Transverse colon (tissue), 4 donors: Measurements from ENCODE around the gene UBE2E2. TPM values are rescaled to one million over a fixed set of nuclear protein-coding genes. Genes with fewer than 3 reads are reported as not detected.

Experiments used
- DNase-seq: peaks from one replicate; pipeline ENCODE4 v3.0.0-alpha.2; 2019
- H3K27ac ChIP-seq, 4 donors: fragments of 200-600 bp; sonication (generic); 2 replicates each; pipeline ENCODE4 v1.5.1; 2016 to 2018; ENCODE audit warnings: inconsistent platforms in 4 of 4
- H3K27me3 ChIP-seq: fragments of 200-600 bp; sonication (generic); 2 replicates; pipeline ENCODE4 v1.5.1; 2017; ENCODE audit warnings: inconsistent platforms
- H3K36me3 ChIP-seq, 4 donors: fragments of 200-600 bp; sonication (generic); 2 replicates each; pipeline ENCODE4 v1.5.1; 2017 to 2019; ENCODE audit warnings: inconsistent platforms in 4 of 4
- H3K4me1 ChIP-seq, 4 donors: fragments of 200-600 bp; sonication (generic); 2 replicates each; pipeline ENCODE4 v1.5.1; 2017 to 2020; ENCODE audit warnings: inconsistent platforms in 4 of 4
- H3K4me3 ChIP-seq, 4 donors: fragments of 200-600 bp; sonication (generic); 1 replicate in 1 of 4; 2 replicates in 3 of 4; pipeline versions ENCODE4 v1.5.1 to v1.6.1; 2017 to 2019; ENCODE audit warnings: inconsistent platforms in 4 of 4
- H3K9me3 ChIP-seq, 2 donors: fragments of 200-600 bp; sonication (generic); 2 replicates each; pipeline ENCODE4 v1.5.1; 2017 to 2019; ENCODE audit warnings: inconsistent platforms in 2 of 2
- EP300 ChIP-seq: sonication (generic); formaldehyde crosslinking; IDR thresholded peaks from one replicate; pipeline ENCODE4 v1.6.1; 2017; ENCODE audit warnings: antibody characterized with exemption, low read depth
- POLR2A ChIP-seq: fragments of 450-650 bp; IDR thresholded peaks from one replicate; pipeline ENCODE4 v1.6.1; 2016; ENCODE audit warnings: antibody characterized with exemption, mild to moderate bottlenecking, moderate library complexity
- POLR2AphosphoS5 ChIP-seq, 3 donors: sonication (generic); formaldehyde crosslinking; IDR thresholded peaks; one replicate each; pipeline ENCODE4 v1.6.1; 2016; ENCODE audit warnings: antibody characterized with exemption in 3 of 3
- WGBS, 2 donors: methylation state at CpG; one replicate each; pipeline ENCODE4 v1.1.5; 2018; ENCODE audit warnings: low coverage in 1 of 2; 5-methylcytosine and 5-hydroxymethylcytosine counted together
- in situ Hi-C, 4 donors: fragments of 200-750 bp; cut with MboI; loops; one replicate each; pipeline versions ENCODE4 v1.15.0 to v1.15.1; 2017; ENCODE audit warnings: low sequenced_read_pairs in 3 of 4, low pct_ligation_motif_present in 1 of 4, low pct_unique_long_range_greater_than_20kb in 1 of 4
- intact Hi-C: fragments of 100-400 bp; cut with DNase I; formaldehyde crosslinking; loops from one replicate; pipeline ENCODE4 v1.15.1; 2023; ENCODE audit warnings: low total_unique reads
- total RNA-seq, 4 donors: library from RNA; depleted of rRNA; stranded (reverse); fragments of >200 nt; gene quantifications; one replicate each; pipeline ENCODE4 v1.1.0, GENCODE V29; 2016
- TF ChIP-seq, protein P1 (sequence below), 5 experiments: fragments of 200-600 bp in 3 of 5; fragments of 450-650 bp in 2 of 5; sonication (generic) in 3 of 5; IDR thresholded peaks; 1 replicate in 2 of 5; 2 replicates in 3 of 5; pipeline ENCODE4 v1.5.1; 2016 to 2017; ENCODE audit warnings: antibody characterized with exemption in 5 of 5, inconsistent platforms in 3 of 5, mild to moderate bottlenecking in 2 of 5, moderate library complexity in 1 of 5

The UBE2E2 gene
- total RNA-seq, 4 donors from 2014 or later, result 5.4 to 133 (median 7.6) TPM

DNA sequence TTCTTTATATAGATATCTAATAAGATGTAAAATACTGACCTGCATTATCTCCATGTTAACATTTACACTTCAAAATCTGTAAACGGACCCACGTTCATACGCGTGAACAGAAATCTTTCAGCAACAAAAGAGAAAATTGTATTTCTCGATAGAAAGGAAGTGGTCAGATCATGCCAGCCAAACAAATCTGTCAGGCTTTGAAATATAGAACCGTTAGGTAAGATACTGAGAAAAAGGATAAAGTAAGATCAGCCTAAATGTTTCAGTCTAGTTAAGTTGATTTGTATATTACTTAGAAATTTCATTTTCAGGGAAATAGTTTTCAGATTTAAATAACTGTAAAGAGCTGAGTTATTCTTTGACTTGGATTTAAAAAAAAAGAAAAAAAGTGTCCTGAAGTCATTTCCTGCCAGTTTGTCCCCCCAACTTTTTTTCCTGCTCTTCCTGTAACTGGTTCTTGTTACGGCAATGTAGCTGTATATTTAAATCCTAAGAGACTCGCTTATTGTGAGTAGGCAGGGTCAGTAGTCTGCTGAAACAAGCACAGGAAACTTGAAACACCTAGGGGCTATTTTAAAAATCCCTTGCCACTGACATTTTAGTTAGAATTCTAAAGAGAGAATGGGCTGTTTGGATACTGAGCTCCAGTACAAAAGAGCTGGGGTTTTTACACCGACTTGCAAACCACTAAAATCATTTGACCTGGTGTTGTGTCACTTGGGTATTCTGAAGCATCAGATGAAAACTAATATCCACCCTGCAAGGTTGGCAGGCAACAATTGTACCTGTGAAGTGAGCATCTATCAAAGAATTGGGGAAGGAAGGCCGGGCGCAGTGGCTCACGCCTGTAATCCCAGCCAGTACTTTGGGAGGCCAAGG lies 237.5 kb downstream of the UBE2E2 start:
- Histone ChIP-seq H3K4me1 (no peaks in the 10 kb centered on the region), H3K9me3 (no peaks in the 10 kb centered on the region), H3K27me3 (no peaks in the 10 kb centered on the region), H3K4me3 (no peak overlapping the region), H3K27ac (no peak overlapping the region), H3K36me3 (no peaks in the 10 kb centered on the region)
- in situ Hi-C loops, result no loop called here
- WGBS, 2 donors, result 74 to 82% methylated on average over 9 to 12 of the region's 12 CpGs
- intact Hi-C loops, result no loop called here
- DNase-seq, result no peak
- TF ChIP-seq POLR2AphosphoS5 (IDR thresholded peaks at IDR 0.05) (no peak), POLR2A (no peak), EP300 (no peak)
- TF ChIP-seq, protein P1, sequence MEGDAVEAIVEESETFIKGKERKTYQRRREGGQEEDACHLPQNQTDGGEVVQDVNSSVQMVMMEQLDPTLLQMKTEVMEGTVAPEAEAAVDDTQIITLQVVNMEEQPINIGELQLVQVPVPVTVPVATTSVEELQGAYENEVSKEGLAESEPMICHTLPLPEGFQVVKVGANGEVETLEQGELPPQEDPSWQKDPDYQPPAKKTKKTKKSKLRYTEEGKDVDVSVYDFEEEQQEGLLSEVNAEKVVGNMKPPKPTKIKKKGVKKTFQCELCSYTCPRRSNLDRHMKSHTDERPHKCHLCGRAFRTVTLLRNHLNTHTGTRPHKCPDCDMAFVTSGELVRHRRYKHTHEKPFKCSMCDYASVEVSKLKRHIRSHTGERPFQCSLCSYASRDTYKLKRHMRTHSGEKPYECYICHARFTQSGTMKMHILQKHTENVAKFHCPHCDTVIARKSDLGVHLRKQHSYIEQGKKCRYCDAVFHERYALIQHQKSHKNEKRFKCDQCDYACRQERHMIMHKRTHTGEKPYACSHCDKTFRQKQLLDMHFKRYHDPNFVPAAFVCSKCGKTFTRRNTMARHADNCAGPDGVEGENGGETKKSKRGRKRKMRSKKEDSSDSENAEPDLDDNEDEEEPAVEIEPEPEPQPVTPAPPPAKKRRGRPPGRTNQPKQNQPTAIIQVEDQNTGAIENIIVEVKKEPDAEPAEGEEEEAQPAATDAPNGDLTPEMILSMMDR (IDR thresholded peaks at IDR 0.05), result no peak

DNA sequence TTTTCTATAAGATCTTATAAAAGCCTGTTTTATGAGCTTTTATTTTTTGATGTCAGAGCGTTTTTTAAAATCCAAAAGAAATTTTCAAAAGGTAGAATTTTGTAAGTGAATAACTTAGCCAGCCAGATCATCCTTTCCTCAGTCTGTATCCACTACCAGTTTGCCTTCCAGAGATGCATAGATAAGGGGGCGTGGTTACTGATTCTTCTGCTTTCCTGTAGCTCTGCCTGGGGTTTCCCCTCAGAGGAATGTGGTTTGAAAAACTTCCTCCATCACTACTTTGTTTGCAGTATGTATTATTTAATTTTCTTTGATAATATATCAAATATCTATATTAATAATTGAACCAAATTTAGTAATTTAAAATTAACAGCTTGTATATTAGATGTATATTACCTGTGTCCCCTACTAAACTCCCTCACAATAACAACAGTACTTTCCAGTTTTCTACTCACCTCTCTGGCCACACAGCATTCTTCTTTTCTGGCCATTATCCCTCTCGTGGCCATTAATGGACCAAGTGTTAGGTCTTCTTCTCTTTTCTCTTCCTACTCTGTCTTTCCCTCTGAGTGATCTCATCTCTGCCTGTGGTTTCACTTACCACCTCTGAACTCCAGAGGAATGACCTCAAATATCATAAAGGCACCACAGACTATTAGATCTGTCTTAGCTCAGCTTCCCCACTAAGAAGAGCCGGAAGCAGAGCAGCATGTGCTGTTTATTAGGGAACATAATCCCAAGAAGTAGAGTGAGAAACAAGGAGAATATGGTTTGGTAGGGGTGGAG lies 239.7 kb downstream of the UBE2E2 start:
- Histone ChIP-seq H3K27ac (no peak overlapping the region), H3K36me3 (no peaks in the 10 kb centered on the region), H3K27me3 (no peaks in the 10 kb centered on the region), H3K4me3 (no peak overlapping the region), H3K4me1 (no peaks in the 10 kb centered on the region), H3K9me3 (no peaks in the 10 kb centered on the region)
- 49 to 61% methylated on average over 4 of the region's 4 CpGs for WGBS, 2 donors
- TF ChIP-seq POLR2A (no peak), POLR2AphosphoS5 (IDR thresholded peaks at IDR 0.05) (no peak), EP300 (no peak)
- TF ChIP-seq, protein P1 (IDR thresholded peaks at IDR 0.05), result no peak
- intact Hi-C loops (no loop called here), in situ Hi-C loops (no loop called here)
- no peak for DNase-seq

DNA sequence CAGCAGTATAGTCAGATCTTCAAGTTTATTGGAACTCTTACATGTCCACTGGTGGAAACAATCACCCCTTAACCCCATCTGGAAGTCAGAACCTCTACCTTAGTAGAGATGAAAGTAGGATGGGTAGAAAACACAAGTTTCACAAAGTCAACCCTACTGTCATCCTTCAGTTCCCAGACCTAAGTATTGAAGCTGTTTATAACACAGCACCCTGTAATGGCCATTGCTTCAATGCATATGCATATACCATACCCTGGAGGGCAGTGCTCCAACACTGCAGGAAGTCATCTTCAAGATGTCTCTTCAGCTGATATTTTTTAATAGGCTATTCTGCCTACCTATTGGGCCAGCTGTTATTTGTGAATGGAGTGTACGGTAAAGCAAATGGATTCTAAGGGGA lies 241.3 kb downstream of the UBE2E2 start:
- Histone ChIP-seq H3K27me3 (no peaks in the 10 kb centered on the region), H3K4me1 (no peaks in the 10 kb centered on the region), H3K36me3 (no peaks in the 10 kb centered on the region), H3K9me3 (no peaks in the 10 kb centered on the region), H3K27ac (no peak overlapping the region), H3K4me3 (no peak overlapping the region)
- intact Hi-C loops, result no loop called here
- in situ Hi-C loops, result no loop called here
- TF ChIP-seq EP300 (no peak), POLR2AphosphoS5 (IDR thresholded peaks at IDR 0.05) (no peak), POLR2A (no peak)
- TF ChIP-seq, protein P1 (IDR thresholded peaks at IDR 0.05), result no peak
- DNase-seq, result no peak
- WGBS, 2 donors, result 96% methylated on average over 1 of the region's 1 CpG; no CpG with 5 or more reads in 1 of the 2 donors

DNA sequence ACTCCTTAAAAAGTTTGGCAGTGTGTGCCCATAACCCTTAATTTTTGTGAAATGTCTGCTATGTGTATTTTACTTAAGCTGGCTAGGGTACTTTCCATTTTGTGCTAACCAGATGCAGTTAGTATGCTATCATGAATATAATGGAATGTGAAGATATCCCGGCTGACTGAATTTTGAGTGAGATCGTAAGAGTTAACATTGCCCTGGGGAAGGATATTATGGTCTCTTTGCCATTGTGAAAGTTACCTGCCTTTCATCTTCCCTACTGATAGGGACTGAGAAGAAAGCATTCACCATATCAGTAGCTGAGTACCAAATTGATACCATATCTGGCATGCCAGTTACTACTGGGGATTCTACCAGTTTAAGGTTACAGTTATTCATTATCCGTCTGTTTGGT lies 243.2 kb downstream of the UBE2E2 start:
- DNase-seq, result no peak
- H3K27ac ChIP-seq, result no peak overlapping the region
- TF ChIP-seq, protein P1 (IDR thresholded peaks at IDR 0.05), result no peak
- TF ChIP-seq POLR2AphosphoS5 (IDR thresholded peaks at IDR 0.05) (no peak), POLR2A (no peak), EP300 (no peak)
- no peaks in the 10 kb centered on the region for H3K4me1 ChIP-seq
- intact Hi-C loops, result no loop called here
- no peaks in the 10 kb centered on the region for H3K27me3 ChIP-seq
- H3K36me3 ChIP-seq, result no peaks in the 10 kb centered on the region
- no peak overlapping the region for H3K4me3 ChIP-seq
- in situ Hi-C loops, result no loop called here
- WGBS, 2 donors, result 95 to 100% methylated on average over 1 to 3 of the region's 3 CpGs
- no peaks in the 10 kb centered on the region for H3K9me3 ChIP-seq
